Measurements from ENCODE around the gene GC. TPM values are rescaled to one million over a fixed set of nuclear protein-coding genes. Genes with fewer than 3 reads are reported as not detected.

GC gene
- total RNA-seq, 1 donor from 2014 or later: not detected

DNA sequence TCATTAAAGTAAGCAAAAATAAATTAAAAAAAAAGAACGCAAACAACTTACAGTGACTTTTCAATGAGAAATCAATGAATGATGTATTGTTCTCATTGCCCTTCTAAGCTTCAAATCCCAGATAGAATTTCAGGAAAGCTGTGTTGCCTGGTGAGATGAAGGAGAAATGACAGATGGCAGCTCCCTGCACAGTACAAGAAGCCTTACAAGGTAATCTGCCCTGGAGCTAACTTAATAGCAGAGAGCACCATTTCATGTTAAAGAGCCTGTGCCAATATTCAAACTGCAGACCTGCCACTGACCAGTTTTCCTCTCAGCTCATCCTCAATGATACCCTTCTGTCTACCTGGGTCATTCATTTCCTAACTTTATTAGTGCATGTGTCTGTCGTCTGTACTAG, 54.0 kb downstream of the GC start:
- DNase-seq (ENCODE audit: low read depth): no peak
- TF ChIP-seq, protein P1, sequence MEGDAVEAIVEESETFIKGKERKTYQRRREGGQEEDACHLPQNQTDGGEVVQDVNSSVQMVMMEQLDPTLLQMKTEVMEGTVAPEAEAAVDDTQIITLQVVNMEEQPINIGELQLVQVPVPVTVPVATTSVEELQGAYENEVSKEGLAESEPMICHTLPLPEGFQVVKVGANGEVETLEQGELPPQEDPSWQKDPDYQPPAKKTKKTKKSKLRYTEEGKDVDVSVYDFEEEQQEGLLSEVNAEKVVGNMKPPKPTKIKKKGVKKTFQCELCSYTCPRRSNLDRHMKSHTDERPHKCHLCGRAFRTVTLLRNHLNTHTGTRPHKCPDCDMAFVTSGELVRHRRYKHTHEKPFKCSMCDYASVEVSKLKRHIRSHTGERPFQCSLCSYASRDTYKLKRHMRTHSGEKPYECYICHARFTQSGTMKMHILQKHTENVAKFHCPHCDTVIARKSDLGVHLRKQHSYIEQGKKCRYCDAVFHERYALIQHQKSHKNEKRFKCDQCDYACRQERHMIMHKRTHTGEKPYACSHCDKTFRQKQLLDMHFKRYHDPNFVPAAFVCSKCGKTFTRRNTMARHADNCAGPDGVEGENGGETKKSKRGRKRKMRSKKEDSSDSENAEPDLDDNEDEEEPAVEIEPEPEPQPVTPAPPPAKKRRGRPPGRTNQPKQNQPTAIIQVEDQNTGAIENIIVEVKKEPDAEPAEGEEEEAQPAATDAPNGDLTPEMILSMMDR (IDR thresholded peaks at IDR 0.05; ENCODE audit: insufficient read depth, low read length, severe bottlenecking): no peak
- FAIRE-seq: no peak
- no peak overlapping the region for H3K4me3 ChIP-seq (ENCODE audit: low read depth, low read length)
- no peaks in the 10 kb centered on the region for H3K27me3 ChIP-seq (ENCODE audit: control insufficient read depth, insufficient read depth, low read length)
- H3K36me3 ChIP-seq (ENCODE audit: control insufficient read depth, insufficient read depth, low read length): no peaks in the 10 kb centered on the region

DNA sequence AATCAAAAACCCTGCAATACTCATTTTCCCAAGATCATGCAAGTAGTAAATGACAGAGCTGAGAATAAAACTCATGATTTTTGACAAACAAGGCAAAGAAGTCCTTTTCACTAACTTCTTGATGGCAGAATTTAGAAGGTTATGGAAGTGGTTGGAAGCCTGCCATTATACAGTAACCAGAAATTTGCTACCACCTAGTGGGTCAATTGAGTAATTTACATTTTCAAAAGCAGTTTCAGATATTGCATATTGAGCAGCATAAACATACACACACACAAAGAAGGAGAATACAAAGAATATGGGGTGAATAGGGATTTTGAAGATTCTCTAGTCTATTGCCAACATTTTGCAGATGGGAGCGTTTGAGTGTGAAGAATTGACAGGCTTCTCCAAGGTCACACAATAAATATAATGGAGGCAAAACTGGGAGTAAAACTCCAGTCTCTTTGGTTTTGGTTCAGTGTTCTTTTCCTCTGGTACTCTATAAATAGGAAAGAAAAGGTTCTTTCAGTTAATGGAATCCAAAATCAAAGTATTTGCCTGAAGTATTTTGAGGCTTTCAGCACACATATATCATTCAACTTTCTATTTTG, 70.2 kb downstream of the GC start:
- Histone ChIP-seq H3K27me3 (ENCODE audit: control insufficient read depth, insufficient read depth, low read length) (no peaks in the 10 kb centered on the region), H3K36me3 (ENCODE audit: control insufficient read depth, insufficient read depth, low read length) (no peaks in the 10 kb centered on the region), H3K4me3 (ENCODE audit: low read depth, low read length) (no peak overlapping the region)
- no peak for FAIRE-seq
- TF ChIP-seq, protein P1 (IDR thresholded peaks at IDR 0.05; ENCODE audit: insufficient read depth, low read length, severe bottlenecking): peak; percentile 32
- peak; percentile 57 for DNase-seq (ENCODE audit: low read depth)

DNA sequence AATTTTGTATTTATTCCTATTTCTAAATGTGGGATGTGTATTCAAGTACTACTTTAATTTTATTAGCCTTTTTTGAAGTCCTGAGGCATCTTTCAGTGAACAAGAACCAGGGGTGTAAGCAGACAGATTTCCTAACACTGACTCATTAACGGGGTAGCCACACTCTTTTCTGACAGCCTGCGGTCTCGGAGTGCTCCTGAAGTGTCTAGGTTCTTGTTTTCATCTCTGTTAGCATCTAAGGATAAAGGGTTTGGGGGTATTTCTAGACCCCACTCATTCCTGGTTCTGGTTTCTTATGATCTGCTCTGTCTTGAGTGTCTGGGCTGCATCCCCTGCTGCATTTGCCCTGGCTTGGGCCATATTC, 71.9 kb downstream of the GC start:
- Histone ChIP-seq H3K27me3 (ENCODE audit: control insufficient read depth, insufficient read depth, low read length) (no peaks in the 10 kb centered on the region), H3K36me3 (ENCODE audit: control insufficient read depth, insufficient read depth, low read length) (no peaks in the 10 kb centered on the region), H3K4me3 (ENCODE audit: low read depth, low read length) (no peak overlapping the region)
- FAIRE-seq (no peak), DNase-seq (ENCODE audit: low read depth) (peak; percentile 15)
- TF ChIP-seq, protein P1 (IDR thresholded peaks at IDR 0.05; ENCODE audit: insufficient read depth, low read length, severe bottlenecking): no peak

DNA sequence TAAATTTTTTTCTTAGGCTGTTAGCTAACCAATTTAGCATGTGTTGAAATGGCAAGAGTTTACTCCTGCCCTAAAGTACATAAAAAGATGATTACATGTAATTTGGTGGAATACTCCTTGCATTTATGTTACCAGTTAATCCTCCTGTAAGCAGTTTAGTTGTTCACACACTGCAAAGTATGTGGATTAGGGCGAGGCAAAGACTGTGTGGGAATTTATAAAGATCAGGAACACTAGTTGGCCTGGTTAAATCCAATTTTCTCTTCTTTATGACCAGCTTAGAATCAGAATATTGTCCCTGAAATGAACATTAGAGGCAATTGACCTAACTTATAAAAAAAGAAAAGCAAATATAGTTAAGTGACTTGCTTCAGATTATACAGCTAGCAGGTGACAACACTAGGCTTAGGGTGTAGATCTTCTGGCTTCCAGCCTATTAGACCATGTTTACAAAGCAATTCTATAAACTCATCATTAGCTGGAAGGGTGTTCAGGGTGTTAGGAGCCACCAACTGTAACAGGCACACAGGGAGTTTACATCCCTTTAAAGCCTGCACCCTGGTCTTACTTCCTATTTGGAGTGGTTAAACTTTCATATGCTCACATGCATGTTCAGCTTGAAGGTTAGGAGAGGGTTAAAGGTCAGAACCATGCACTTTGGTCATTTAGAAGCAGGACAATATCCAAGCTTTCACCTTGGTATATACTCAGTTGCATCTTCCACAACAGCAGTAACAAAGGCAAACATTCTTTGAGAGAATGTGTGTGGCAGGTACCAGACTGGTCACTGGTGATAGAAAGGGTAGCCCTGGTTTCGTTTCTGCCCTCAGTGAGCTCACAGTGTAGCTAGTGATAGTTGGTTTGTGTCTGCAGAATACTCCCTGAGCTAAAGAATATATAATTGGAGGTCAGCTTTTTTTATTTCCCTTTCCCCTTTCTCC, 72.6 kb downstream of the GC start:
- no peaks in the 10 kb centered on the region for H3K27me3 ChIP-seq (ENCODE audit: control insufficient read depth, insufficient read depth, low read length)
- DNase-seq (ENCODE audit: low read depth) (no peak), FAIRE-seq (peak; percentile 50)
- no peak overlapping the region for H3K4me3 ChIP-seq (ENCODE audit: low read depth, low read length)
- no peaks in the 10 kb centered on the region for H3K36me3 ChIP-seq (ENCODE audit: control insufficient read depth, insufficient read depth, low read length)
- TF ChIP-seq, protein P1 (IDR thresholded peaks at IDR 0.05; ENCODE audit: insufficient read depth, low read length, severe bottlenecking): no peak

DNA sequence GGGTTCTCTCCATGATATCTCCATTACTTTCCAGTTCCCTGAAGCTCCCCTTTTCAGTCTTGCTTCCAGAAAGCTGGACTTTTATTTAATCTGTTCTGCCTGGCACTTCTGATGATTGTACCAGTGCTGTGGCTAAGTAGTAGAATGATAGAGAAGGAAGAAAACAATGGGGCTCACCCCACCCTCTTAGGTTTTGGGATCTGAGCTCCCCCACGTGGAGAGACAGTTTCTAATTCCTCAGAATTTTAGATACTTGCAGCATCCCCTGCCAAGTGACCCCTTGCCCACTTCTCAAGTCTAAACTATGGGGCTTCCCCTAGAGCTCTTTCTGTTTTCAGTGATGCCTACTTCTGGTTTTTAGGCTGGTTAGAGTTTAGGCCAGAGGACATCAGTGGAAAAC, 73.9 kb downstream of the GC start:
- no peak for FAIRE-seq
- H3K27me3 ChIP-seq (ENCODE audit: control insufficient read depth, insufficient read depth, low read length): no peaks in the 10 kb centered on the region
- TF ChIP-seq, protein P1 (IDR thresholded peaks at IDR 0.05; ENCODE audit: insufficient read depth, low read length, severe bottlenecking): peak; percentile 10
- H3K4me3 ChIP-seq (ENCODE audit: low read depth, low read length): no peak overlapping the region
- peak; percentile 12 for DNase-seq (ENCODE audit: low read depth)
- no peaks in the 10 kb centered on the region for H3K36me3 ChIP-seq (ENCODE audit: control insufficient read depth, insufficient read depth, low read length)
